ENCODE measurements around the gene BCL11B.

GRCh38 chr14:99258876-99259726, 12.9 kb downstream of the BCL11B start:
- TF ChIP-seq CTCF (IDR thresholded peaks at IDR 0.05; ENCODE audit: insufficient read depth, low read length, poor library complexity, severe bottlenecking), result no peak
- TF ChIP-seq EZH2phosphoT487 (conservative IDR thresholded peaks at IDR 0.05; ENCODE audit: low read length), result no peak

All from SU-DHL-6 (cell line).